HCT116 (cell line): ENCODE measurements around the gene INPP5F. TPM values are rescaled to one million over a fixed set of nuclear protein-coding genes. Genes with fewer than 3 reads are reported as not detected.

Experiments
- ATAC-seq: fragments of 200-7000 bp; cut with Tn5 transposase; 2 replicates; pipeline ENCODE4 v1.9.1; 2020; ENCODE audit warnings: mild to moderate bottlenecking, moderate library complexity
- BruUV-seq: library from RNA; stranded (reverse); fragments of 400-500 nt; replicated peaks from 2 replicates; lab custom pipeline; 2021; lab: Mats Ljungman, UMichigan
- CTCF ChIA-PET: fragments of 300-600 bp; sonication (Branson Sonifier 250); formaldehyde crosslinking; loops from one replicate; lab custom pipeline; 2021; ENCODE audit warnings: antibody characterized with exemption; lab: Charles Lee
- POLR2A ChIA-PET: fragments of 300-600, 350-600 bp; sonication (Branson Sonifier 250); formaldehyde crosslinking; loops from one replicate; lab custom pipeline; 2021; ENCODE audit warnings: antibody characterized with exemption; lab: Charles Lee
- RAD21 ChIA-PET, 2 experiments: fragments of 300-600 bp; sonication (Branson Sonifier 250); formaldehyde crosslinking; loops; one replicate each; lab custom pipeline; 2023; ENCODE audit warnings: low total read pairs in 2 of 2; ENCODE audit not compliant: uncharacterized antibody in 2 of 2, unreplicated experiment in 2 of 2, low non-redundant PET in 1 of 2; lab: Charles Lee
- DNase-seq: peaks from one replicate; pipeline ENCODE4 v3.0.0-alpha.2; 2010; ENCODE audit warnings: low read depth, low spot score
- H2AFZ ChIP-seq: fragments of 200-600 bp; shearing (Covaris generic), sonication (generic); 2 replicates; pipeline ENCODE4 v1.6.1; 2017; ENCODE audit warnings: low read depth, mixed run types, mixed read lengths, antibody characterized with exemption, low read length; ENCODE audit not compliant: poor library complexity, severe bottlenecking
- H3K27ac ChIP-seq: 2 replicates; pipeline ENCODE4 v1.5.1; 2012; ENCODE audit warnings: low read depth, low read length
- H3K27me3 ChIP-seq: fragments of 200-600 bp; sonication (generic); 2 replicates; pipeline ENCODE4 v1.6.1; 2016; ENCODE audit warnings: mixed run types, low read length, mixed read lengths; ENCODE audit not compliant: insufficient read depth
- H3K36me3 ChIP-seq, 2 experiments: fragments of 200-500 bp in 1 of 2; fragments of 200-600 bp in 1 of 2; sonication (Bioruptor generic) in 1 of 2; sonication (generic) in 1 of 2; 2 replicates each; pipeline versions ENCODE4 v1.5.1 to v1.6.1; 2014 to 2016; ENCODE audit warnings: low read length in 2 of 2, inconsistent platforms in 1 of 2, mixed read lengths in 1 of 2, mixed run types in 1 of 2; ENCODE audit not compliant: insufficient read depth in 2 of 2, control insufficient read depth in 1 of 2
- H3K4me1 ChIP-seq, 2 experiments: fragments of 200-600 bp in 1 of 2; sonication (generic) in 1 of 2; 2 replicates each; pipeline versions ENCODE4 v1.5.1 to v1.6.1; 2012 to 2017; ENCODE audit warnings: low read length in 2 of 2, inconsistent platforms in 1 of 2, mild to moderate bottlenecking in 1 of 2, mixed read lengths in 1 of 2, mixed run types in 1 of 2, moderate library complexity in 1 of 2; ENCODE audit not compliant: insufficient read depth in 2 of 2, control insufficient read depth in 1 of 2
- H3K4me2 ChIP-seq: fragments of 200-600 bp; sonication (generic); 2 replicates; pipeline ENCODE4 v1.6.1; 2017; ENCODE audit warnings: mixed run types, low read length, mixed read lengths
- H3K4me3 ChIP-seq, 2 experiments: fragments of 200-600 bp in 1 of 2; sonication (generic) in 1 of 2; replicated peaks in 1 of 2; 2 replicates each; pipeline ENCODE4 v1.5.1; 2011 to 2016; ENCODE audit warnings: low read length in 2 of 2, control low read depth in 1 of 2, low read depth in 1 of 2, mild to moderate bottlenecking in 1 of 2, mixed read lengths in 1 of 2, mixed run types in 1 of 2
- H3K79me2 ChIP-seq: fragments of 200-600 bp; sonication (generic); 2 replicates; pipeline ENCODE4 v1.6.1; 2017; ENCODE audit warnings: mild to moderate bottlenecking, mixed run types, low read length, moderate library complexity, mixed read lengths; ENCODE audit not compliant: insufficient read depth
- H3K9ac ChIP-seq: fragments of 200-600 bp; sonication (generic); 2 replicates; pipeline ENCODE4 v1.6.1; 2016; ENCODE audit warnings: low read length, mixed read lengths
- H3K9me2 ChIP-seq: fragments of 200-600 bp; sonication (generic), shearing (Covaris generic); 2 replicates; pipeline ENCODE4 v1.6.1; 2017; ENCODE audit warnings: mixed run types, mild to moderate bottlenecking, moderate library complexity; ENCODE audit not compliant: insufficient read depth
- H3K9me3 ChIP-seq, 2 experiments: fragments of 200-500 bp in 1 of 2; fragments of 200-600 bp in 1 of 2; sonication (Bioruptor generic) in 1 of 2; sonication (generic) in 1 of 2; 2 replicates each; pipeline ENCODE4 v1.6.1; 2014 to 2017; ENCODE audit warnings: low read length in 2 of 2, mixed read lengths in 2 of 2, inconsistent platforms in 1 of 2, low read depth in 1 of 2, mild to moderate bottlenecking in 1 of 2, mixed run types in 1 of 2, moderate library complexity in 1 of 2; ENCODE audit not compliant: control insufficient read depth in 1 of 2, insufficient read depth in 1 of 2
- H4K20me1 ChIP-seq: fragments of 200-600 bp; sonication (generic), shearing (Covaris generic); 2 replicates; pipeline ENCODE4 v1.6.1; 2017; ENCODE audit warnings: mixed run types, mild to moderate bottlenecking, moderate library complexity; ENCODE audit not compliant: insufficient read depth
- EGR1 ChIP-seq: IDR thresholded peaks from 2 replicates; pipeline ENCODE4 v1.6.1; 2012; ENCODE audit warnings: low read depth
- EZH2 ChIP-seq: fragments of 200-600 bp; sonication (generic); IDR thresholded peaks from 2 replicates; pipeline ENCODE4 v1.6.1; 2017; ENCODE audit warnings: antibody characterized with exemption, mixed run types
- EZH2phosphoT487 ChIP-seq: fragments of 200-600 bp; IDR thresholded peaks from 2 replicates; pipeline ENCODE4 v1.6.1; 2018; ENCODE audit warnings: antibody characterized with exemption, borderline replicate concordance
- FOSL1 ChIP-seq: IDR thresholded peaks from 2 replicates; pipeline ENCODE4 v1.6.1; 2012; ENCODE audit warnings: low read depth
- POLR2A ChIP-seq: IDR thresholded peaks from 2 replicates; pipeline ENCODE4 v1.7.0; 2011; ENCODE audit warnings: borderline replicate concordance; ENCODE audit not compliant: insufficient read depth, insufficient read length; ENCODE audit errors: extremely low read depth
- RAD21 ChIP-seq: IDR thresholded peaks from 2 replicates; pipeline ENCODE4 v1.6.1; 2012; ENCODE audit warnings: low read depth, mild to moderate bottlenecking
- SP1 ChIP-seq: IDR thresholded peaks from 2 replicates; pipeline ENCODE4 v1.6.1; 2012; ENCODE audit warnings: low read depth
- SRF ChIP-seq: IDR thresholded peaks from 2 replicates; pipeline ENCODE4 v1.6.1; 2012; ENCODE audit warnings: low read depth
- YY1 ChIP-seq: IDR thresholded peaks from 2 replicates; pipeline ENCODE4 v1.6.1; 2011; ENCODE audit warnings: low read length, low read depth, moderate library complexity, mild to moderate bottlenecking; ENCODE audit not compliant: insufficient replicate concordance; ENCODE audit errors: extremely low read depth
- ZFX ChIP-seq: fragments of 450-650 bp; IDR thresholded peaks from 2 replicates; pipeline ENCODE4 v1.6.1; 2017
- intact Hi-C: fragments of 100-400 bp; cut with micrococcal nuclease; formaldehyde crosslinking; loops from 2 replicates; pipeline ENCODE4 v1.10.0; 2022
- total RNA-seq: library from RNA; stranded (reverse); gene quantifications from one replicate; pipeline ENCODE4 v1.2.1, GENCODE V29; 2021; ENCODE audit not compliant: unreplicated experiment
- TF ChIP-seq, protein P1 (sequence below): IDR thresholded peaks from 2 replicates; pipeline ENCODE4 v1.6.1; 2011; ENCODE audit warnings: mild to moderate bottlenecking, low read length, moderate library complexity; ENCODE audit not compliant: insufficient replicate concordance; ENCODE audit errors: extremely low read depth

INPP5F gene
- total RNA-seq, 1 experiment from 2014 or later = 21.6 TPM

- Histone ChIP-seq H3K4me3 (no peak overlapping the region), H3K4me1 (0 out of 4 replicates have a peak, but pooled peaks cover 0 to 4% of the 10 kb centered on the region in 2 experiments), H3K27ac (no peak overlapping the region), H3K36me3 (no peaks in the 10 kb centered on the region), H3K9me3 (peaks cover 0 to 6% of the 10 kb centered on the region in 2 experiments; a peak in 1 of 4 replicates), H3K4me2 (no peak overlapping the region), H3K27me3 (no peaks in the 10 kb centered on the region), H3K79me2 (no peaks in the 10 kb centered on the region), H4K20me1 (no peaks in the 10 kb centered on the region), H3K9me2 (no peaks in the 10 kb centered on the region), H2AFZ (no peak overlapping the region), H3K9ac (no peak overlapping the region)
- DNase-seq = no peak
- ChIA-PET CTCF (no interaction called here), POLR2A (no interaction called here), RAD21 (no interaction called here)
- intact Hi-C loops = no loop called here
- TF ChIP-seq ZFX (no peak), SP1 (no peak), SRF (no peak), EZH2phosphoT487 (no peak), EZH2 (no peak), FOSL1 (no peak), YY1 (no peak), RAD21 (no peak), EGR1 (no peak), POLR2A (no peak)
- TF ChIP-seq, protein P1, sequence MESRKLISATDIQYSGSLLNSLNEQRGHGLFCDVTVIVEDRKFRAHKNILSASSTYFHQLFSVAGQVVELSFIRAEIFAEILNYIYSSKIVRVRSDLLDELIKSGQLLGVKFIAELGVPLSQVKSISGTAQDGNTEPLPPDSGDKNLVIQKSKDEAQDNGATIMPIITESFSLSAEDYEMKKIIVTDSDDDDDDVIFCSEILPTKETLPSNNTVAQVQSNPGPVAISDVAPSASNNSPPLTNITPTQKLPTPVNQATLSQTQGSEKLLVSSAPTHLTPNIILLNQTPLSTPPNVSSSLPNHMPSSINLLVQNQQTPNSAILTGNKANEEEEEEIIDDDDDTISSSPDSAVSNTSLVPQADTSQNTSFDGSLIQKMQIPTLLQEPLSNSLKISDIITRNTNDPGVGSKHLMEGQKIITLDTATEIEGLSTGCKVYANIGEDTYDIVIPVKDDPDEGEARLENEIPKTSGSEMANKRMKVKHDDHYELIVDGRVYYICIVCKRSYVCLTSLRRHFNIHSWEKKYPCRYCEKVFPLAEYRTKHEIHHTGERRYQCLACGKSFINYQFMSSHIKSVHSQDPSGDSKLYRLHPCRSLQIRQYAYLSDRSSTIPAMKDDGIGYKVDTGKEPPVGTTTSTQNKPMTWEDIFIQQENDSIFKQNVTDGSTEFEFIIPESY = no peak
- ATAC-seq = no peak
- no TSS peak for BruUV-seq
These were observed 20.4 kb upstream of the INPP5F start for GRCh38 chr10:119705434-119705831.
